Left cardiac atrium (tissue), 4 donors: ENCODE results near the gene SEC14L5. TPM values are rescaled to one million over a fixed set of nuclear protein-coding genes. Genes with fewer than 3 reads are reported as not detected.
A peak's percentile ranks its signal among the peaks of the same experiment; 100 is the strongest.

Experiments used
- ATAC-seq, 2 donors: fragments of 200-7000 bp; cut with Tn5 transposase; one replicate each; pipeline ENCODE4 v1.9.1; 2020; ENCODE audit warnings: mild to moderate bottlenecking in 2 of 2, moderate library complexity in 2 of 2
- DNase-seq: peaks from one replicate; pipeline ENCODE4 v3.0.0-alpha.2; 2020
- intact Hi-C, 2 donors: fragments of 100-400 bp; cut with DNase I; formaldehyde crosslinking; loops; one replicate each; pipeline versions ENCODE4 v1.14.1 to v1.15.1; 2022 to 2023
- total RNA-seq, 2 donors: library from RNA; stranded (reverse); fragmentation: NEBNext Ultra II Directional; extraction: Animal tissue kit (Norgen Biotek cat#: 25700); gene quantifications; one replicate each; pipeline ENCODE4 v1.2.1, GENCODE V29; 2021
- donor health status: DM: no; HTN: yes; CAD: no.
- donor health status: DM: no; HTN: yes; CAD: no; lungs with severe emphysema.
- donor health status: DM: yes; HTN: yes; CAD: no.
- donor health status: Dilated cardiomyopathy.

The SEC14L5 gene
- total RNA-seq, 2 donors from 2014 or later, result 0.58 to 2.3 TPM

DNA sequence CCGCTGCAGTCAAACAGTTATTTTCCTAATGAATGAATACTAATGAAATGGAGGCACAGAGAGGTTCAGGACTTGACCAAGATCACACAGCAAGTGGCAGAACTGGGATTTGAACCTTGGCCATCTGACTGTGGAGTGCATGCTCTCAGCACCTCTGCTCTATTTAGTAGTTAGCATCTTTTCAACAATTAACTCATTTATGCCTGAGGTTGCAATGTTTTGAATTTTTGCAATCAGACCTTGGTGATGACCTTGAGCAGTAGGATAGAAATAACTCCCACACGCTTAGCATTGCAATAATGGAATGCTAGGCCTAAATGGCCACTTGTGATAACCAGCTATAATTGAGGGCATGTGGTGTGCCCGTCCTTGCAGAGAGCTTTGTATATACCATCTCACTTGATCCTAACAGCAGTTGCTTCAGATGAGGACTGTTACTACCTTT, 44.6 kb downstream of the SEC14L5 start:
- DNase-seq (no peak), ATAC-seq (peak in 1 of 2 donors; percentile 64)
- intact Hi-C loops, result no loop called here

DNA sequence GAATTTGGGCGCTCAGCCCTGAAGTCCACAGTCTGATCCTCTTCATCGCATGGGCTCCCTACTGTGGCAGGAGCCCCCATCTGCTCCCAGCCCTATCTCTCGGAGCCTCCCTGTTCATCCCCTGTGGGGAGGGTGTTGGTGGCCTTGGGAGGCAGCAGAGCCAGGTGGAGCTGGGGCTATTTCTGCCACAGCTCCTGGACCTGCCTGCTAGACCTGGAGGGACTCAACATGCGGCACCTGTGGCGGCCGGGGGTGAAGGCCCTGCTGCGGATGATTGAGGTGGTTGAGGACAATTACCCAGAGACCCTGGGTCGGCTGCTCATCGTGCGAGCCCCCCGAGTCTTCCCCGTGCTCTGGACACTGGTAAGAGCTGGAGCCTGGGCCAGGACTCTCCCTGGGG, 45.1 kb downstream of the SEC14L5 start:
- intact Hi-C loops, result no loop called here
- ATAC-seq (no peak), DNase-seq (no peak)

DNA sequence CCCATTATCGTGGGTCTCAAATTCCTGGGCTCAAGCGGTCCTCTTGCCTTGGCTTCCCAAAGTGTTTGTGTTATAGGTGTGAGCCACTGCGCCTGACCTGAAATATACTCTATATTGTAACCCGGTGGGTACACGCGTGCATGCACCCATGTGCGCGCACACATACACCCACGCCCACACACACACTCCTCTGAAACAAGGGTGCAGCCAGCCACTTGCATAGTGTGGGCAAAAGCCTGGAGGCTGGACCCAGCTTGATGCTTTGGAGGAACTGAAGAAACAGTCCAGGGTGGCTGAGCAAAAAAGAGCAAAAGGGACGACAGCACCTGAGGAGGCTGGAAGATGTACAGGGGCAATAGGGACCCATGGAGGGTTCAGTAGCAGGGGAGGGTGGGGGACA, 45.7 kb downstream of the SEC14L5 start:
- ATAC-seq (no peak), DNase-seq (no peak)
- intact Hi-C loops, result no loop called here

DNA sequence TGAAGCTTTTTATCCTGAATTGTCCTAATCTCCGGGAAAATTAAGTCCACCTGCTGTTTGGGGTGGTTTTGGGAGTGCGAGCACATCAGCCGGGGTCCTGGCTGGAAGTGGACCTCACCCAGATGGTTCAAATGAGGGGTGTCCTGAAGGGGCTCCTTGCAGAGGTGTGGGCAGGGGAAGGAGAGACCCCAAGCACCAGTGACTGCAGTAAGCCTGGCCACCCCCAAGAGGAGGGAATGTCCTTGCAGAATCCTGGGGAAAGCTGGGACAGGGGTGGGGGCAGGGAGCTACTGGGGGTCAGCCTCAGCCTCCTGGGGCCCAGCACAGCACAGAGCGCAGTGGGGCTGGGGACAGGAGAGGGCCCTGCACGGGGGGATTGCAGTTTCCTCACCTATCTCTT, 46.2 kb downstream of the SEC14L5 start:
- intact Hi-C loops, result no loop called here
- no peak for ATAC-seq
- no peak for DNase-seq

DNA sequence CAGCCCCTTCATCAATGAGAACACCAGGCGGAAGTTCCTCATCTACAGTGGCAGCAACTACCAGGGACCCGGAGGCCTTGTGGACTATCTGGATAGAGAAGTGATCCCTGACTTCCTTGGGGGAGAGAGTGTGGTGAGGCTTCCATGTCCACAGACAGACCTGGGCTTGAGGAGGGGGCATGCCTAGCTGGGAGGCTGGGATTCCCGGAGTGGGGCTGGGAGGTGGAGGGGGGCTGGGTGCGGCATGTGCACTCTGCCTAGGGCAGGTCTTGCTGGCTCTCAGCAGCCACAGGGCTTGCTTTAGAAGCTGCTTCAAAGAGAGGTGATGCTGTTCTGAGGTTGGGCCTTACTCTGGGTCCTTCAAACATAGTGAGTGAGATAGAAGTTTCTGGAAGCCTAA, 47.8 kb downstream of the SEC14L5 start:
- intact Hi-C loops, result no loop called here
- DNase-seq, result no peak
- no peak for ATAC-seq

DNA sequence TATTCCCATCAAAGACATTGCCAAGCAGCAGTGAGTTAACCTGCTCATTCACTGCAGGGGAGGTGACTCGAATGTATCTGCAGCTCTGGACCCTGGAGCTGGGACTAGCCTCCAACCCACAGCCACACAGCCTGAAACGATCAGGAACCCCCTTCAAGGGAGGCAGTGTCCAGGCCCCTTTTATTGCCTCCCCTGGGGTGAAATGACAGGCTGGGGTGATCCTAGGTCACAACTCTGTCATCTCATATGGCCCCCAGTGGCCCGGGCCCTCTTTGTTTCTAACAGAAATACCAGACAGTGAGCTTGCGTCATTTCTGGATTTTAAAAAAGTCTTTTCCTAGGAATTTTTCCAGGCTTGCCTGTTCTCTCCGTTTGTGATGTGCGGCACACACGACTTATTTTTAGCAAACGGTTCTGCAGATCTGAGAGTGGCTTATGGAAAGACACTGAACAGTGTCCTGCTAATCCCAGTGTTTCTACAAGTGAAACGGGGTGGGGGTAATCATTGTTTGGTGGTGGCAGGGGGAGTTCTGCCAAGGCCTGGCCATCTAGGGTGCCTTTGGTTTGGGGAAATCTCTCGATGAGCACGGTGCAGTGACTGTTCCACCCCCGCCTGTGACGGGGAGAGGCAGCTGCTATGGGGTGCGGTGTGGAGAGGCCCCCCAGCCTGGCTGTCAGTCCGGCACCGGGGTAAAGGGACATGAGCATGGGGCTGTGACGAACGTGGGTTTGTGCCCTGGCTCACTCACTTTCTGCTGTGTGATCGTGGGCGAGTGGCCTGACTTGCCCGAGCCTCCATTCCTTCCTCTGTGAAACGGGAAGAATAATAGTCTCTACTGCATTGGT, 48.4 kb downstream of the SEC14L5 start:
- intact Hi-C loops, result no loop called here
- DNase-seq (no peak), ATAC-seq (no peak)

DNA sequence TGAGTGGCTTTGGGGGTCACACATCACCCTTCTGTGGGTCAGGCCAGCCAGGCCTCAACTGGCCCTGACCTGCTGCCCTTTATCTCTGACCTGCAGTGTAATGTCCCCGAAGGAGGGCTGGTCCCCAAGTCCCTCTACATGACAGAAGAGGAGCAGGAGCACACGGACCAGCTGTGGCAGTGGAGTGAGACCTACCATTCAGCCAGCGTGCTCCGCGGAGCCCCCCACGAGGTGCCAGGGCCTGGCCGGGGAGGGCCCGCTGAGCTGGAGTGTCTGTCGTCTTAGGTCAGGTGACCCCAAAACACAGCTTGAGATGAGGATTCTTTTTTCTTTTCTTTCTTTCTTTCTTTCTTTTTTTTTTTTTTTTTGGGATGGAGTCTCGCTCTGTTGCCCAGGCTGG, 49.1 kb downstream of the SEC14L5 start:
- DNase-seq (no peak), ATAC-seq (no peak)
- intact Hi-C loops, result no loop called here

DNA sequence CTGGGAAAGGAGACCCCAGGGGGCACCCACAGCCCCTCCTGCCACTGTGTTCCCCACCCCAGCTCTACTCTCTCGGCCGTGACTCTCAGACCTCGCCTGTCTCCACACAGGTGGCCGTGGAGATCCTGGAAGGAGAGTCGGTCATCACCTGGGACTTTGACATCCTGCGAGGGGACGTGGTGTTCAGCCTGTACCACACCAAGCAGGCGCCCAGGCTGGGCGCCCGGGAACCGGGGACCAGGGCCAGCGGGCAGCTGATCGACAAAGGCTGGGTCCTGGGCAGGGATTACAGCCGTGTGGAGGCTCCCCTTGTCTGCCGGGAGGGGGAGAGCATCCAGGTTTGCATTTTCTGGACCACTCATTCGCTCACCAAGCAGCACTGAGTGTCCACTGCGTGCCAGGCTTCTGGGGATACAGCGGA, 50.2 kb downstream of the SEC14L5 start:
- DNase-seq, result no peak
- intact Hi-C loops, result no loop called here
- ATAC-seq, result no peak

DNA sequence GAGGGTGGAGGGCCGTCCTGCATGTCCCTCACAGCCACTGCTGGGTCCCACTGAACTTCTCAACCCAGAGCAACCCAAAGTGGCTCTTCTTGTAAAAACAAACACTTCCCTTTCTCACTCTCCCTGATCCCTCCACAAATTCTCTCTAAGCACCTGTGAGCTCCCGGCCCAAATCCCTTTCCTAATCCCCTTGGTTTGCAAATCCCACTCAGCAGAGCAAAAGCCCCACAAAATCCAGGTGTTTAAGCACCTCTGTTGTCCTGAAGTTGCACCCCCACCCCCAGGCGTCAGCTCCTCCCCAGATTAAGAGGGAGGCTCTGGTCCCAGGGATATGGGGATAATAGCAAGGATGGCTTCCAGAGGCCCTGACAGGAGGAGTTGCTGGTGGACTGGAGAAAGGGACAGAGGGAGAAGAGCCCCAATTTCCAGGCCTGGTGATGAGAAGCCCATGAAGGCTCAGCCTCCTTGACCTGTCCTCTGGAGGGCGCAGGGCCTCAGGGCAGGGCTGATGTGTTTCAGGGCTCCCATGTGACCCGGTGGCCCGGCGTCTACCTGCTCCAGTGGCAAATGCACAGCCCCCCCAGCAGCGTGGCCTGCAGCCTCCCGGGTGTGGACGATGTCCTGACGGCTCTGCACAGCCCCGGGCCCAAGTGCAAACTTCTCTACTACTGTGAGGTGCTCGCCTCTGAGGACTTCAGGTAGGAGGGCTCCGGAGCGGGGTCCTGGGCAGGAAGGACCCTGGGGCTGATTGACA, 52.6 kb downstream of the SEC14L5 start:
- intact Hi-C loops, result no loop called here
- no peak for DNase-seq
- no peak for ATAC-seq

DNA sequence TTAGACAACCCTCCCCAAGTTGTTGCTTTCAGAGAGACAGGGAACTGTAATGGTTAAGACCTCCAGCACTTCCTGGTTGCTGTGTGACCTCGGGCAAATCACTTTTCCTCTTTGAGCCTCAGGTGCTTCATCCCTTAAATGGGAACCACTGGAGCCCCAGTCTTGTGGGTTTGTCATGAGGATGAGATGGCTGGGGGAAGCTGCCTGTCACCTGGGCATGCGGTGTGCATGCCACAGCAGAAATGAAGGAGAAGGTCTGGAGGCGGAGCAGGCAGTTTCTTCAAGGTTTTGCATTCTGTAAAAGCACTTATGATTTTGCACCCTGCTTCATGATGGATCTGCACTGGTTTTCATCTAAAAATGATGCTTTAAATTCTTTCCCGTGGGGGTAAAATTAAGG, 53.5 kb downstream of the SEC14L5 start:
- intact Hi-C loops, result no loop called here
- ATAC-seq, result no peak

DNA sequence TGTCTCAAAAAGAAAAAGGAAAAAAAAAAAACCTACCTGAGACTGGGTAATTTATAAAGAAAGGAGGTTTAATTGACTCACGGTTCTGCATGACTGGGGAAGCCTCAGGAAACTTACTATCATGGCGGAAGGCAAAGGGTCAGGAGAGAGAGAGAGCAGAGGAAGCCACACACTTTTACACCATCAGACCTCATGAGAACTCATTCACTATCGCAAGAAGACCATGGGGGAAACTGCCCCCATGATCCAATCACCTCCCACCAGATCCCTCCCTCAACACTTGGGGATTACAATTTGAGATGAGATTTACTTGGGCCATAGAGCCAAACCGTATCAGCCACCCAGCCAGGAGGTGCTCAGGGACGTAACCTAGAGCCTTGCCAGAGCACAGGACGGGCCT, 54.8 kb downstream of the SEC14L5 start:
- no peak for ATAC-seq
- intact Hi-C loops, result no loop called here

More for the DNA sequence above, 53.5 kb downstream of the SEC14L5 start:
- DNase-seq, result no peak

DNA sequence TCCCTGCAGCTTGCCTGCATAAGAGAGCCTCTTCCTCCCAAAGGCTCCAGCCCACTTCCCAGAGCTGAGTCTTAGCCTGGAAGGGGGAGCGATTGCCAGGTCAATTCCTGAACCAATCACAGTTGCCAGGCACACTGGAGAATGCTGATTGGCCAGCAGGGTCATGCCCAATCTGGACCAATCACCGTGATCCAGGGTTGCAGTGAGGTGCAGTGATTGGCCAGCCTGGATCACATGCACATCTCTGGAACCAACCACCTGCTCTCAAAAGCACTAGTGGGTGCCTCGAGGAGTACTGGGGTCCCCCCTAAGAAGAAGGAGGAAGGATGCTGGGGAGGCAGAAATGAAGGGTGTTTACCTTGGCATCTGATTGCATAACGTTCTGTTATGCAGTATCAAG, 57.2 kb downstream of the SEC14L5 start:
- ATAC-seq (no peak), DNase-seq (no peak)
- intact Hi-C loops, result no loop called here

More for the DNA sequence above, 54.8 kb downstream of the SEC14L5 start:
- no peak for DNase-seq

DNA sequence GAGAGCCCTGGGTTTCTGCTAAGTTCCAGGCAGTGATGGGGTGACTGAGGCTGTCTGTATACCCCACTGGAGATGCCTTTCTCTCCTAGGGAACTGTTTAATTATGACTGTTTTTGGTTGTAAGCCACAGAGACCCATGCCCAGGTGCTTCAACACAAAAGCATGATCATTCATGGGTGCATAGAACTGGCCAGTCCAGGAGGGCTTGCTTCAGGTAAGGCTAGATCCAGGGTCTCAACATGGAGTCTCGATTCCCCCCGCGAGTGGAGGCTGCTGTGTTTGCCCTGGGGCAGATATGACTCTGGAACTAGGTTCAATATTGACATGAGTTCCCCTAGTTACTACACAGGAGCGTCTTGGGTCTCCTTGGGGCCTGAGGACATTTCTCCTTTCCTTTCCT, 57.8 kb downstream of the SEC14L5 start:
- DNase-seq (no peak), ATAC-seq (no peak)
- intact Hi-C loops, result no loop called here

DNA sequence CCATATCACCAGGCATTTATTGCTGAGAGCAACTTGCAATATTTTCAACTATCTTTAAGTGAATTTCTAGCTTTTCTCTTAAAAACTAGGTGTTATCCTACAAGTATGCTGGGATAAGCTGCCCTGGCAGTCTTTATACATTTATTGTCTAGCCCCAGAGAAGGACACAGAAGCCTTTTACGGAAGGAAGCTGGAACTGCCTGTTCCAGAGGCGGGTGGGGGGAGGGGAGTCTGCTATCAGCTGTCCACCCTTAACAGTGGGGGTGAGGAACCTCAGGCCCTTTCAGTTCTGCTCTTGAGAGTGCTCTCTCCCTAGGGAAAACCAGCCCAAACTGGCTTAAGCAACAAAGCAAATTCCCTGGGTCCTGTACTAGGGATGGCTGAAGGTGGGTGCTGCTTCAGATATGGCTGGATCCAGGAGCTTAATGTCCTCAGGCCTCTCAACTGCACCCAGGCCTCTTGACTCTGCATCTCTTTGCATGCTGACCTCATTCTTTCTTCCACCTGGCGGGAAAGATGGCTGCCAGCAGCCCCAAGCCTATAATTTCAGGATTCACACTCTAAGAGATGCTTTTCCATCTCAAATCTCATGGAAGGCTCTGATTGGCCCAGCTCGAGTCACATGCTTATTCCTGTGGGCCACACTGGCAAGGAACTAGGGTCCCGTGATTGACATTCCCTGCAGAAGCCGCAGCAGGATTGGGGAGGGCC, 59.0 kb downstream of the SEC14L5 start:
- no peak for DNase-seq
- intact Hi-C loops, result no loop called here
- no peak for ATAC-seq

DNA sequence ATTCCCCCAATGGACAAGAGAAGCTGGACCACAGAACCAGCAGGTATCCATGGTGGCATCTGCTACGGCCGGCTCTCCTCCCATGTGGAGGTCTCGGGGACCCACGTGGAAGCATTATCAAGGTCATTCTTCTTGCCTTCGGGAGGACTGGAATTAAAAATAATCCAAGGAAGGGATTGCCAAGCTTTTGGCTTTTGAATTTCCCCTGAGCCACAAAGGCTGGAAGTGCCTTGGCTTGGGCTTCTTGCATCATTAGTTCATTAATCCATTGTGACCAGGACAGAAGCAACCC, 59.5 kb downstream of the SEC14L5 start:
- ATAC-seq (no peak), DNase-seq (no peak)
- intact Hi-C loops, result no loop called here

DNA sequence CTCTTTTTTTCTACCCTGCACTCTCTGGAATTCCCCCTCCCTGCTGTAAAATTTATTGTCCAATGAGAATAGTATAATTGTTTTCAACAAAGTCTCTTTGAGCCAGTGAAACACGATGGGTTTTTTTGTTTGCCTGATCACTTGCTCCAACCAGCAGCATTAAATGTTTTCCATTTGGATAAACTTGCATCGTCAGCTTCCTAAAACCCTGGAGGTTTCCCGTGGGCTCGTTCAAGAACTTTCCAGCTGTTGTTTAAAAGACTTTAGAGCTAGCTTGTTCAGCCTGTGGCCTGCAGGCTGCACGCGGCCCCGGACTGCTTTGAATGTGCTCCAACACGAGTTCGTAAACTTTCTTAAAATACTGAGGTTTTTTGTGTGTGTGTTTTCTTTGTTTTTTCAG, 60.7 kb downstream of the SEC14L5 start:
- DNase-seq (no peak), ATAC-seq (peak in 1 of 2 donors; percentile 56)
- intact Hi-C loops, result no loop called here

DNA sequence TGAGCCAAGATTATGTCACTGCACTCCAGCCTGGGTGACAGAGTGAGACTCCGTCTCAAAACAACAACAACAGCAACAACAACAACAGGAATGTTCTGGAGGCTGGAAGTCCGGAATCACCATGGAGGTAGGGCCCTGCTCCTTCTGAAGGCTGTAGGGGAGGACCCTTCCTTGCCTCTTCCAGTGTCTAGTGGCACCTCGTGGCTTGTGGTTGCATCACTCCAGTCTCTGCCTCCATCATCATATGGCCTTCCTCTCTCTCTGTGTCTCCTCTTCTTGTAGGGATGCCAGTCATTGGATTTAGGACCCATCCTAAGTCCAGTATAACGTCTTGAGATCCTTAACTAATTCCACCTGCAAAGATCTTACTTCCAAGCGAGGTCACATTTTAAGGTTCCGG, 61.6 kb downstream of the SEC14L5 start:
- intact Hi-C loops, result loop anchor here in 1 of 2 donors (10.0 kb wide), 1 partner anchor 55 kb away; no protein-coding TSS in a partner anchor
- DNase-seq (no peak), ATAC-seq (no peak)

DNA sequence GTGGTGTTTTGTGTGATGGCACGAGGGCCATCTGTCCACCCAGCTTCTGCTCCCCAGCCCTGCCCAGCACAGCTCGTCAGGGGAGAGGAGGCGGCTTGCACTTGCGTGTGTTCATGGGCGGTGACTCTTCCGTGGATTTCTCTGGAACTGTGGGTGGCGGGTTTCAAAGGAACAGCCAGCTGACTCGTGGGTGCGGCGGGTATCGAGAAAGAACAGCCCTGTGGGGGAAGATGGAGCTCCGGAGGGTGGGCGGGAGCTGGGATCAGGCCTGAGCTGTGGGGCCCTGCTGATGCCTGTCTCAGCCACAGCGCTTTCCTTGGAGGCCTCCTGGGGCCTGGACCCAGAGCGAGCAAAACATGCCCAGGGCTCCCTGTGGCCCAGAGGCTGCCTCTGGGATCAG, 62.4 kb downstream of the SEC14L5 start:
- ATAC-seq, result no peak
- DNase-seq, result no peak
- intact Hi-C loops, result loop anchor here in 1 of 2 donors (10.0 kb wide), 1 partner anchor 56 kb away; no protein-coding TSS in a partner anchor

DNA sequence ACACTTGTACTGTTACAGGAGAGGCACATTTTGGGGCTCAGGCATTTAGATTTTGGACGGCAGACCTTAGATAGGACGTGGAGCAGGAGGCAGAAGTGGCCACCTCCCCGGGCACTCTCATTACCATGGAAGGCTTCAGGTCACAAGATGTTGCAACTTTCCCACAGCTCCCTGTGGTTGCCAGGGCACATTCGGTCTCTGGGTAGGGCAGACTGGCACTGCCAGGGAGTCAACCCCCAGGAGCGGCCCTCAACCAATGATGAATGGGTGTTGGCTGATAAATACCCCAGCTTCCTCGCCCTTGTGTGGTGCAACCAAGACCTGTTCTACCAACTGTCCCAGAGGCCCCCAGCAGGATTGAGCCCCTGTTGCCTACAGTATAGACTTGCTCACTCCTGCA, 64.4 kb downstream of the SEC14L5 start:
- no peak for ATAC-seq
- intact Hi-C loops, result loop anchor here in 1 of 2 donors (10.0 kb wide), 1 partner anchor 58 kb away; no protein-coding TSS in a partner anchor
- DNase-seq, result no peak

DNA sequence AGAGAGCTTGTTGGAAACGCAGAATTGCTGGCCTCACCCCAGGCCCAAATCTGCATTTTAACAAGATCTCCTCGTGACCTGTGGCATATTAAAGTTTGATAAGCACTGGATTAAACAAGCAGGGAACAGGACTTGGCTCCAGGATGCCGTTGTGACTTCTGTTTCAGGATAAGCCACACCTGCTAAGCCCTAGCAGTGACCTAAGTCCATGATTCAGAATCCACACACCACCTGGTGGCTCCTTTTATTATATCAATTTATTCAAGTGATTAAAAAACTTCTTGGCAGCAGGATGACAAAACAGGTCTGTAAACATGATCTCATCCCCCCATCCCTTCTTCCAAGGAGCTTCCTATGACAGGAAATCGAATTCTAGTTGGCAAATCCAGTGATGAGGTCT, 66.5 kb downstream of the SEC14L5 start:
- DNase-seq (no peak), ATAC-seq (no peak)
- intact Hi-C loops, result loop anchor here in 1 of 2 donors (10.0 kb wide), 1 partner anchor 60 kb away; no protein-coding TSS in a partner anchor
